B cell (primary cell): Measurements from ENCODE around the gene SLC6A18. TPM values are rescaled to one million over a fixed set of nuclear protein-coding genes. Genes with fewer than 3 reads are reported as not detected.
"Not testable (repeated sequence)": the region's sequence is repeated elsewhere in the genome, so short reads cannot be mapped to it uniquely, and the experiment has no call there.

Experiments used
- ATAC-seq: fragments of 200-7000 bp; cut with Tn5 transposase; one replicate; pipeline ENCODE4 v1.10.0; 2021; ENCODE audit warnings: low read depth, mild to moderate bottlenecking, moderate number of reproducible peaks, moderate library complexity
- CTCF ChIA-PET: fragments of 350-600 bp; sonication (Branson Sonifier 250); formaldehyde crosslinking; loops from one replicate; lab custom pipeline; 2021; ENCODE audit warnings: antibody characterized with exemption, inconsistent platforms; lab: Charles Lee
- POLR2A ChIA-PET: fragments of 350-600 bp; sonication (Branson Sonifier 250); formaldehyde crosslinking; loops from one replicate; lab custom pipeline; 2021; ENCODE audit warnings: antibody characterized with exemption; lab: Charles Lee
- DNase-seq: peaks from one replicate; pipeline ENCODE4 v3.0.0; 2013
- H2AFZ ChIP-seq: 2 replicates; pipeline ENCODE4 v1.6.1; 2012; ENCODE audit warnings: mild to moderate bottlenecking, low read depth, low read length; ENCODE audit not compliant: insufficient read depth, poor library complexity, severe bottlenecking
- H3K27ac ChIP-seq, 2 donors: 1 replicate in 1 of 2; 2 replicates in 1 of 2; pipeline ENCODE4 v1.5.1; 2012 to 2013; ENCODE audit warnings: low read length in 2 of 2, mild to moderate bottlenecking in 2 of 2, moderate library complexity in 1 of 2
- H3K27me3 ChIP-seq, 4 experiments: fragments of 200-600 bp in 1 of 4; sonication (generic) in 1 of 4; replicated peaks in 1 of 4; 1 replicate in 2 of 4; 2 replicates in 2 of 4; pipeline versions ENCODE4 v1.6.1 to v1.7.0; 2013 to 2016; ENCODE audit warnings: low read length in 3 of 4, mild to moderate bottlenecking in 2 of 4, mixed read lengths in 1 of 4, moderate library complexity in 1 of 4; ENCODE audit not compliant: insufficient read depth in 4 of 4, control insufficient read depth in 3 of 4; ENCODE audit errors: control extremely low read depth in 1 of 4
- H3K36me3 ChIP-seq, 2 experiments: replicated peaks in 1 of 2; 1 replicate in 1 of 2; 2 replicates in 1 of 2; pipeline versions ENCODE4 v1.6.1 to v1.7.1; 2013; ENCODE audit warnings: low read length in 1 of 2; ENCODE audit not compliant: insufficient read depth in 2 of 2, control insufficient read depth in 1 of 2; ENCODE audit errors: control extremely low read depth in 1 of 2, extremely low read depth in 1 of 2
- H3K4me1 ChIP-seq, 2 donors: fragments of 200-600 bp in 1 of 2; sonication (generic) in 1 of 2; 1 replicate in 1 of 2; 2 replicates in 1 of 2; pipeline versions ENCODE4 v1.5.1 to v1.6.1; 2013 to 2017; ENCODE audit warnings: low read length in 2 of 2; ENCODE audit not compliant: control insufficient read depth in 2 of 2, insufficient read depth in 2 of 2
- H3K4me2 ChIP-seq: replicated peaks from 2 replicates; pipeline ENCODE3; 2012; ENCODE audit warnings: mild to moderate bottlenecking, low read depth, low read length; ENCODE audit not compliant: poor library complexity, severe bottlenecking
- H3K4me3 ChIP-seq, 5 experiments: fragments of 200-600 bp in 1 of 5; sonication (generic) in 1 of 5; 1 replicate in 3 of 5; 2 replicates in 2 of 5; pipeline versions ENCODE4 v1.5.1 to v1.7.0; 2011 to 2016; ENCODE audit warnings: low read length in 4 of 5, mild to moderate bottlenecking in 4 of 5, low read depth in 2 of 5, control low read depth in 1 of 5, moderate library complexity in 1 of 5; ENCODE audit not compliant: insufficient read depth in 1 of 5; ENCODE audit errors: control extremely low read depth in 1 of 5, extremely low read depth in 1 of 5
- H3K79me2 ChIP-seq: fragments of 200-600 bp; sonication (generic); one replicate; pipeline ENCODE4 v1.6.0; 2016; ENCODE audit warnings: low read length; ENCODE audit not compliant: control insufficient read depth, insufficient read depth
- H3K9ac ChIP-seq: fragments of 200-600 bp; sonication (generic); 2 replicates; pipeline ENCODE4 v1.6.1; 2017; ENCODE audit warnings: mild to moderate bottlenecking, low read length, moderate library complexity
- H3K9me3 ChIP-seq, 3 donors: one replicate each; pipeline versions ENCODE4 v1.6.1 to v1.7.1; 2013; ENCODE audit warnings: low read length in 2 of 3; ENCODE audit not compliant: control insufficient read depth in 2 of 3, insufficient read depth in 1 of 3; ENCODE audit errors: control extremely low read depth in 1 of 3
- H4K20me1 ChIP-seq: 2 replicates; pipeline ENCODE4 v1.6.0; 2012; ENCODE audit warnings: mild to moderate bottlenecking, low read length; ENCODE audit not compliant: insufficient read depth, control insufficient read depth, poor library complexity, severe bottlenecking
- H3K27ac Mint-ChIP-seq: one replicate; pipeline ENCODE4 v1.8.0; 2021; ENCODE audit warnings: mixed read lengths
- H3K27me3 Mint-ChIP-seq: one replicate; pipeline ENCODE4 v1.8.0; 2021; ENCODE audit warnings: mixed read lengths
- H3K4me1 Mint-ChIP-seq: one replicate; pipeline ENCODE4 v1.8.0; 2021; ENCODE audit warnings: mixed read lengths
- H3K4me3 Mint-ChIP-seq: one replicate; pipeline ENCODE4 v1.8.0; 2021; ENCODE audit warnings: mixed read lengths
- H3K9me3 Mint-ChIP-seq: one replicate; pipeline ENCODE4 v1.8.0; 2022; ENCODE audit warnings: mixed read lengths; ENCODE audit not compliant: insufficient read depth
- CTCF ChIP-seq: fragments of 200-600 bp; IDR thresholded peaks from one replicate; pipeline ENCODE4 v1.8.0; 2022; ENCODE audit warnings: antibody characterized with exemption, mild to moderate bottlenecking
- EZH2 ChIP-seq: IDR thresholded peaks from 2 replicates; pipeline ENCODE4 v1.6.1; 2012; ENCODE audit warnings: borderline replicate concordance, low read depth, mild to moderate bottlenecking, moderate library complexity, low read length; ENCODE audit not compliant: insufficient read depth, poor library complexity, severe bottlenecking
- WGBS: methylation state at CpG from one replicate; pipeline ENCODE4 v1.1.5; 2013; ENCODE audit warnings: missing lambda C conversion rate; ENCODE audit not compliant: insufficient coverage; 5-methylcytosine and 5-hydroxymethylcytosine counted together
- intact Hi-C: fragments of 100-400 bp; cut with micrococcal nuclease; formaldehyde crosslinking; loops from one replicate; pipeline ENCODE4 v1.10.0; 2022
- polyA plus RNA-seq: library from polyadenylated mRNA; depleted of rRNA; stranded (reverse); fragments of >200 nt; gene quantifications from 2 replicates; pipeline ENCODE4 v1.2.3, GENCODE V29; 2012
- total RNA-seq, 2 donors: library from RNA; stranded (reverse); fragments of 120-200 nt in 1 of 2; gene quantifications; 1 replicate in 1 of 2; 2 replicates in 1 of 2; pipeline versions ENCODE4 v1.2.3 to v1.2.4, GENCODE V29; 2013 to 2022

SLC6A18 gene
- total and polyA plus RNA-seq, 2 donors (not counting 1 experiment from before 2014, with no cell fraction given) = not detected

GRCh38 chr5:1284336-1284970 is 59.3 kb downstream of the SLC6A18 start:
- H3K4me3 Mint-ChIP-seq, H3K27me3 Mint-ChIP-seq, H3K4me1 Mint-ChIP-seq, H3K9me3 ChIP-seq, H2AFZ ChIP-seq, H3K27ac Mint-ChIP-seq, H3K27me3 ChIP-seq, ATAC-seq, H4K20me1 ChIP-seq, H3K27ac ChIP-seq, POLR2A ChIA-PET, H3K9ac ChIP-seq, H3K4me2 ChIP-seq, intact Hi-C loops, H3K4me1 ChIP-seq, H3K4me3 ChIP-seq, H3K79me2 ChIP-seq, DNase-seq, H3K9me3 Mint-ChIP-seq, H3K36me3 ChIP-seq: not testable (repeated sequence)
- 90% methylated on average over 25 of the region's 27 CpGs for WGBS
- CTCF ChIA-PET = interaction anchor here (0.7 kb wide), 1 partner anchor 26 kb away, joined by 3 read pairs; no protein-coding TSS in a partner anchor

GRCh38 chr5:1285141-1285540 is 60.0 kb downstream of the SLC6A18 start:
- ChIA-PET POLR2A (no interaction called here), CTCF (no interaction called here)
- H4K20me1 ChIP-seq = no peaks in the 10 kb centered on the region
- TF ChIP-seq CTCF (no peak), EZH2 (no peak)
- H2AFZ ChIP-seq = no peak overlapping the region
- no peak overlapping the region for H3K4me3 Mint-ChIP-seq
- no peak overlapping the region for H3K4me3 ChIP-seq
- H3K27me3 Mint-ChIP-seq = peaks cover 8% of the 10 kb centered on the region
- 100% methylated on average over 5 of the region's 12 CpGs for WGBS
- peaks cover 0 to 9% (median 1%) of the 10 kb centered on the region in 3 donors for H3K9me3 ChIP-seq
- intact Hi-C loops = no loop called here
- H3K79me2 ChIP-seq = no peaks in the 10 kb centered on the region
- no peaks in the 10 kb centered on the region for H3K27me3 ChIP-seq
- DNase-seq = no peak
- no peaks in the 10 kb centered on the region for H3K4me1 Mint-ChIP-seq
- peaks cover 2% of the 10 kb centered on the region for H3K9me3 Mint-ChIP-seq
- H3K27ac Mint-ChIP-seq = no peak overlapping the region
- ATAC-seq = no peak
- no peak overlapping the region for H3K9ac ChIP-seq
- H3K27ac ChIP-seq = no peak overlapping the region
- no peaks in the 10 kb centered on the region for H3K4me1 ChIP-seq
- no peak overlapping the region for H3K4me2 ChIP-seq
- no peaks in the 10 kb centered on the region for H3K36me3 ChIP-seq
